IPS-18a (cell line): ENCODE data around the gene DNLZ.

Experiments
- H3K27ac ChIP-seq: one replicate; pipeline ENCODE4 v1.5.1; 2013; ENCODE audit warnings: low read length
- H3K27me3 ChIP-seq: one replicate; pipeline ENCODE4 v1.6.1; 2013; ENCODE audit warnings: mild to moderate bottlenecking, low read length; ENCODE audit not compliant: control insufficient read depth, insufficient read depth
- H3K36me3 ChIP-seq: one replicate; pipeline ENCODE4 v1.6.1; 2013; ENCODE audit warnings: low read depth, low read length; ENCODE audit not compliant: control insufficient read depth
- H3K4me1 ChIP-seq: one replicate; pipeline ENCODE4 v1.6.1; 2013; ENCODE audit warnings: low read depth, low read length; ENCODE audit not compliant: control insufficient read depth
- H3K4me3 ChIP-seq: one replicate; pipeline ENCODE4 v1.5.1; 2013; ENCODE audit warnings: low read length
- H3K9ac ChIP-seq: one replicate; pipeline ENCODE4 v1.6.1; 2013; ENCODE audit warnings: mild to moderate bottlenecking, low read length, moderate library complexity
- H3K9me3 ChIP-seq: one replicate; pipeline ENCODE4 v1.6.1; 2013; ENCODE audit warnings: low read depth, low read length; ENCODE audit not compliant: control insufficient read depth

The DNLZ gene

DNA sequence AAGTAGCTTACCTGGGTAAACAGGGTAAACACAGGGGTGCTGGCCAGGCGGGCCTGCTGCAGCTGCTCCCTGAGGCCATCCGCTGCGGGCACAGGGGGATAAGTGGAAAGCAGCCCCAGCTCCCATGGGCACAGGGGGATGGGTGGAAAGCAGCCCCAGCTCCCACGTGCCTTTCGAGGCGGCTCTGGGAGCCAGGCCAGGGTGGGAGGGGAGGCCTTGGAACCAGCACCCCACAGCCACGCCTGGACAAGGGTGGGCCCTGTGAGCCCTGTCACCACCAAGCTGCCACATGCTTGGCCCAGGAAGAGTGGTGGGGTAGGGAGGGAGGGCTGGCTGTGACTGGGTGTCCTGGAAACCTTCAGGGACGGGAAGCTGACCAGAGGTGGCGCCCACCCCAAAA, 17.8 kb upstream of the DNLZ start:
- H3K27ac ChIP-seq: no peak overlapping the region
- H3K4me1 ChIP-seq: no peaks in the 10 kb centered on the region
- no peaks in the 10 kb centered on the region for H3K9me3 ChIP-seq
- no peak overlapping the region for H3K9ac ChIP-seq
- peaks cover 60% of the 10 kb centered on the region for H3K36me3 ChIP-seq
- H3K4me3 ChIP-seq: no peak overlapping the region
- no peaks in the 10 kb centered on the region for H3K27me3 ChIP-seq

DNA sequence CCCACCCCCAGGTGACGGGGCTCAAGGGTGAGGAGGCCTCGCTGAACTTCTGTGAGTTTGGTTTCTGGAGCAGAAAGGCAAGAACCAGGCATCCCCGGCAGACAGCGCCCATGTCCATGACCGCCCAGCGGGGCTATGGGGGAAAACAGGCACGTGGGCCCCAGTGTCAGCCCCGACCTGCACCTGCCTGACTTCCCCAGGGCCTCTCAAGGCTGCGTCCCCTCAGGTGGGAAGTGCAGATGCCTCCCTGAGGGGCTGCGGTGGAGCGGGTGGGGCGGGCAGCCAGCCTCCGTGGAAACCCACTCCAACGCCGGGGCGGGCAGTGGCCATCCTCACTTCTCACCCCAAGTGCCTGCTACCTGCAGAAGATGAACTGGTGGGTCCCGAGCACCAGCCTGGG, 16.8 kb upstream of the DNLZ start:
- H3K9me3 ChIP-seq: no peaks in the 10 kb centered on the region
- no peak overlapping the region for H3K27ac ChIP-seq
- H3K4me3 ChIP-seq: no peak overlapping the region
- H3K36me3 ChIP-seq: peaks cover 61% of the 10 kb centered on the region
- H3K4me1 ChIP-seq: no peaks in the 10 kb centered on the region
- no peaks in the 10 kb centered on the region for H3K27me3 ChIP-seq
- H3K9ac ChIP-seq: no peak overlapping the region

DNA sequence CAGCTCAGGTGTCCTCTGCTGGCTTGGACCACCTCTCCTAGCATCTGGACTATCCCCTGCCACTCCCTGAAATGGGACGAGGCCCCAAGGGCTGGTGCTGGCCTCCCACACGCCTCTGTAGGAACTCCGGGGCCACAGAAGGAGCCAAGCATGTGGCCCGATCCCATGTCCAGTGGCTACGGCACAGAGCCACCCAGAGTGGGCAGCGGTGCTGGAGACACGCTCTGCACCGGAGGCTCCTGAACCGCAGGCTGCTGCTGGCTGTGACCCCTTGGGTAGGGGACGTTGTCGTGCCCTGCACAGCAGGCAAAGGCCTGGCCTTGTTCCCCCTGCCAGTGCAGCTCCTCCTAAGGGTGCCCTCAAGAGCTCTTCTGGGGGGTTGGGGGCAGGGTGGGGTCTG, 16.3 kb upstream of the DNLZ start:
- peaks cover 56% of the 10 kb centered on the region for H3K36me3 ChIP-seq
- no peaks in the 10 kb centered on the region for H3K27me3 ChIP-seq
- no peak overlapping the region for H3K9ac ChIP-seq
- H3K27ac ChIP-seq: no peak overlapping the region
- H3K4me3 ChIP-seq: no peak overlapping the region
- H3K9me3 ChIP-seq: no peaks in the 10 kb centered on the region
- H3K4me1 ChIP-seq: no peaks in the 10 kb centered on the region

DNA sequence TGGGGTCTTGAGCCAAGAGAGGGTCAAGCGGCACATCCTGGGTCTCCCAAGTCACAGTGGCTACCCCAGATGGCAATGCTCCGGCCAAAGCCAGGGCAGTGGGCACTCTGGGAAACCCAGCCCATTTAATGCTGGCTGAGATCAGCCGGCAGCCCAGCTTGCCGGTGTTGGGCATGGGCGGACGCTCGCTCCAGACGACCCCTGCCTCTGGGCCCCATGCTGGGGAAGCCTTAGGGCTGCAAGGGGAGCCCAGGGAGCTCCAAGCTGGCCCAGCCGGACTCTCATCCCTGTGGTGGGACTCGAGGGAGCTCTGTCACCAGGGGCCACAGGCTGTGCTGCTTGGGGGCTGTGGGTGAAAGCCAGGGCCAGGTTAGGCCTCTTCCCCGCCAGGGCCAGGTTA, 15.9 kb upstream of the DNLZ start:
- Histone ChIP-seq H3K4me1 (no peaks in the 10 kb centered on the region), H3K36me3 (peaks cover 51% of the 10 kb centered on the region), H3K27me3 (no peaks in the 10 kb centered on the region), H3K9ac (no peak overlapping the region), H3K27ac (no peak overlapping the region), H3K4me3 (no peak overlapping the region), H3K9me3 (no peaks in the 10 kb centered on the region)

DNA sequence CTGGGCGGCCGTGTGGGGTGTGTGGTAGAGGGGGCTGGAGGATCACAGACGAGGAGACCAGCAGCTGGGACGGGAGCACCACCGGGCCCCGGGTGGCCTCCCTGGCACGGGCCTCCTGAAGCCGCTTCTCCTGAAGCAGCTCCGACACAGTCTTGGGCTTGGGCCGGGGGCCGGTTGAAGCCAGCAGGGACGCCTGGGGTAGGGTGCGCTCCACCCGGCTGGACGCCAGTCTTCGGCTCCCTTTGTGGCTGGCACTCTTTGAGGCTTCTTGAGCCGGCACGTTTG, 15.4 kb upstream of the DNLZ start:
- Histone ChIP-seq H3K9ac (no peak overlapping the region), H3K4me3 (no peak overlapping the region), H3K9me3 (no peaks in the 10 kb centered on the region), H3K36me3 (peaks cover 47% of the 10 kb centered on the region), H3K27ac (no peak overlapping the region), H3K27me3 (no peaks in the 10 kb centered on the region), H3K4me1 (no peaks in the 10 kb centered on the region)

DNA sequence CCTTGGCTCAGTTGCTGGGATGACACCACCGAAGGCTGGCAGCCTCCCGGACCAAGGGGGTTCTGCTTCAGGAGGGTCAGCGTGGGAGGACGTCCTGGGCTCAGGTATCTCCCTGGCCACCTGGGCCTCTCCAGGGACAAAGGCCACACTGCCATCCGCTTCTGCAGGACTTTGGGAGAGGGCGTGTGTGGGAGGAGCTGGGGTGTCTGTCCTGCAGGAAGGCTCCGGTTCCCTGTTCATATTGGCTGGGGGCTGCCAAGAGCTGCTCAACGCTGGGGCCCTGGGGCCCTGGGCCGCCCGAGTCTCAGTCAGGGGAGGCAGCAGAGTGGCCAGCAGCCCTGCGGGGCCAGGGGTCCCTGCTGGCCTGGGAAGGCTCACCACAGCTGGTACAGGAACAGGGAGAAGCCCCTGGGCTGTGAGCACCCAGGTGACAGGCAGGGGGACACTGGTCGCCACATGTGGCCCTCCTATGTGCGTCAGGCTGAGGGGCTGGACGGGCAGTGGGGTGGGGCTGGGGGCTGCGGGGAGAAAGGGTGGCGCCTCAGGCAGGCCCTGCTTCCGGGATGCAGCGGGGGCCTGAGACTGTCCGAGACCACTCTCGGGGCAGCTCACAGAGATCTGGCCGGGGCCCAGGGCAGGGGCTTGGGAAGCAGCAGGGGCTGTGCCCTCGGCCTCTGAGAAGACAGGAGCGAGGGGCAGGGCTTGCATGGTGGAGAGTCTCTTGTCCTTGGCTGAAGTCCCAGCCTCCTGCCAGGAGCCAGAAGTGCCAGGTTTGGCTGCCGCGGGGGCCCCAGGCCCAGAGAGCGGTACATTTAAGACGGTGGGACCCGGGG, 14.8 kb upstream of the DNLZ start:
- no peak overlapping the region for H3K9ac ChIP-seq
- H3K4me1 ChIP-seq: no peaks in the 10 kb centered on the region
- H3K27me3 ChIP-seq: no peaks in the 10 kb centered on the region
- no peaks in the 10 kb centered on the region for H3K9me3 ChIP-seq
- H3K27ac ChIP-seq: no peak overlapping the region
- no peak overlapping the region for H3K4me3 ChIP-seq
- H3K36me3 ChIP-seq: peaks cover 41% of the 10 kb centered on the region

DNA sequence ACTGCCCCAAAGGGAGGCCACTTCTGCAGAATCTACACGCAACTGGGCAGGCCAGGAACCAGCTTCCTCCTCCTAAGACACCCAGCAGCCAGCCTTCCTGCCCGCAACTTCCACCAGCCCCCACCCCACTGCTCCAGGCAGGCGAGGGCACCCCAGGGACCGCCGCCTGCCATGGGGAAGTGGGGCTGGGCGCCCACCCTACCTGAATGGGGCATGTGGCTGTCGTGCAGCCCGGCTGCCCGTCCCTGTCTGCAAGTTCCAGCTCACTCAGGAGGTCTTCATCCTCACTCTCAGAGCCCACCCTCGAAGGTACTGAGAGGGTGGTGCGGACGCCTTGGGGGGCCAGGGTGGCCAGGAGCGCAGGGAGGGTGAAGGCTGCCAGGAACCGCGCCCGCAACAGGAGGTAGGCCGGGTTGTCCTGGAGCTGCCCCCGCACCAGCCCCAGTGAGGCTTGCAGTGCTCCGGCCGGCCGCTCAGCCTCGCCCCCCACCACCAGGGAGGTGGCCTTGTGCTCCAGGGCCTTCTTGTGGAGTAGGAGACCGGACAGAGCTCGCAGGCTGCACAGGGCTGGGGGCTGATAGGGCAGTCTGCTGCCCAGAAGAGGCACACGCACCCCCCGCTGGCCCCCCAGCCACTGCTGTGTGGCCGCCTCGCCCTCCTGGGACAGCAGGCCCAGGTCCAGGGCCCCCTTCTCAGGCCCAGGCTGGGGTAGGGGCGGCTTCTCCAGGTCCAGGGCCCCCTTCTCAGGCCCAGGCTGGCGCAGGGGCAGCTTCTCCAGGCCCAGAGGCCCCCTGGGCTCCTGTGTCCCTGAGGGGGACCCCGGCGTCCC, 14.0 kb upstream of the DNLZ start:
- Histone ChIP-seq H3K9ac (no peak overlapping the region), H3K9me3 (no peaks in the 10 kb centered on the region), H3K27ac (no peak overlapping the region), H3K4me1 (no peaks in the 10 kb centered on the region), H3K27me3 (no peaks in the 10 kb centered on the region), H3K4me3 (no peak overlapping the region), H3K36me3 (peaks cover 33% of the 10 kb centered on the region)

DNA sequence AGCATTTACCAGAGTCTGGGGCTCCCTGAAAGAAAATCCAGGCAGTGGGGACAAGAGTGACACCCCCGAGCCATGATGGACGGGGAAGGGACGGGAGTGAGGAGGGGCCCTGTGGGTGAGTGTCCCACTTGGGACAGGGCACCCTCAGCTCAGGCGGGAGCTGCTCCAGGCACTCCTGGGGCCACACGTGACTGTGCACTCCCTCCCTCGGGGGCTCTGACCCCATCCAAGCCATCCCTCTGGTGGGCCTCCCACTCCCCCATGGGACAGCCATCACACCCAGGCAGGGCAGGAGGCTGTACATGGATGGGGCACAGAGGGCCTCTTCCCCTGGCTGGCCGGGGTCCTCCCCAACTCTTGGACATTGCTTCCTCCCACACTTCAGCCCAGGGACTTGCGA, 12.9 kb upstream of the DNLZ start:
- Histone ChIP-seq H3K36me3 (peaks cover 23% of the 10 kb centered on the region), H3K9ac (no peak overlapping the region)

DNA sequence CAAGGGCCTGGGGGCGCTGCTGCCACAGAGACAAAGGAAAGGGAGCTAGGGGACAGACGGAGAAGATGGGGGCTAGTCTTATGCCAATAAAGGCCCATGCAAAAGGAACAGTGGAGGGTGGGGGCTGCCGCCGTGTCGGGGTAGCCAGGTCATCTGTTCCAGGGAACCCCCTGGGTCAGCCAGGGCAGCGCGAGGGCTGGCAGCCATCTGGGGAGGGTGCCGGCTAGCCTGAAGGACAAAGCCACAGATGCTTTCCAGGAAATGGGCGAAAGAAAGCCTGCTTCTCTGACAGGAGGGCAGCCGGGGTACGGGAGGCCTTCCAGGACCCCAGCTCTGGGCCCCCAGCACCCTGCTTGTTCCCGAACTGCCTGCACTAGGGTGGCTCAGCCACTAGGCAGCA, 11.6 kb upstream of the DNLZ start:
- Histone ChIP-seq H3K4me1 (no peaks in the 10 kb centered on the region), H3K9me3 (no peaks in the 10 kb centered on the region), H3K27me3 (no peaks in the 10 kb centered on the region), H3K9ac (no peak overlapping the region), H3K27ac (no peak overlapping the region), H3K4me3 (no peak overlapping the region), H3K36me3 (peaks cover 11% of the 10 kb centered on the region)

More for the DNA sequence above, 12.9 kb upstream of the DNLZ start:
- no peaks in the 10 kb centered on the region for H3K27me3 ChIP-seq
- no peaks in the 10 kb centered on the region for H3K9me3 ChIP-seq
- H3K4me1 ChIP-seq: no peaks in the 10 kb centered on the region
- H3K27ac ChIP-seq: no peak overlapping the region
- no peak overlapping the region for H3K4me3 ChIP-seq

DNA sequence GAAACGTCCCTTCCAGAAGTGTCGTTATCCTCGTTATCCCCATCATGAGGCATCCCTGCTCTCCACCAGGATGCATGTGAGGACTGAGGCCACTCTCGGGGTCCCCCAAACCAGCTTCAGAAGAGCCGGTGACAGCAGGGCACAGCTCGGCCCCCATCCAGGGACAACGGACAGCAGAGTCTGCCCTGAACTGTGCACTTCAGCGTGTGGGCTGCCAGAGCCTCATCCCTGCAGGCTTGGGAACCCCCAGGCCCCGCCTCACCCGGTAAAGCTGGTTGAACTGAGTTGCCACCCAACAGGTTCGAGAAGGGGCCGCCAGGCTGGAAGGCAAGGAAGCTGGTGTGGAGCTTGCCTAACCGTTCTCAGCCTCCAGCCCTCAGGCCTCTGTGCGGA, 10.6 kb upstream of the DNLZ start:
- Histone ChIP-seq H3K27me3 (no peaks in the 10 kb centered on the region), H3K4me1 (no peaks in the 10 kb centered on the region), H3K27ac (no peak overlapping the region), H3K9ac (no peak overlapping the region), H3K4me3 (no peak overlapping the region), H3K9me3 (no peaks in the 10 kb centered on the region), H3K36me3 (peaks cover 6% of the 10 kb centered on the region)

DNA sequence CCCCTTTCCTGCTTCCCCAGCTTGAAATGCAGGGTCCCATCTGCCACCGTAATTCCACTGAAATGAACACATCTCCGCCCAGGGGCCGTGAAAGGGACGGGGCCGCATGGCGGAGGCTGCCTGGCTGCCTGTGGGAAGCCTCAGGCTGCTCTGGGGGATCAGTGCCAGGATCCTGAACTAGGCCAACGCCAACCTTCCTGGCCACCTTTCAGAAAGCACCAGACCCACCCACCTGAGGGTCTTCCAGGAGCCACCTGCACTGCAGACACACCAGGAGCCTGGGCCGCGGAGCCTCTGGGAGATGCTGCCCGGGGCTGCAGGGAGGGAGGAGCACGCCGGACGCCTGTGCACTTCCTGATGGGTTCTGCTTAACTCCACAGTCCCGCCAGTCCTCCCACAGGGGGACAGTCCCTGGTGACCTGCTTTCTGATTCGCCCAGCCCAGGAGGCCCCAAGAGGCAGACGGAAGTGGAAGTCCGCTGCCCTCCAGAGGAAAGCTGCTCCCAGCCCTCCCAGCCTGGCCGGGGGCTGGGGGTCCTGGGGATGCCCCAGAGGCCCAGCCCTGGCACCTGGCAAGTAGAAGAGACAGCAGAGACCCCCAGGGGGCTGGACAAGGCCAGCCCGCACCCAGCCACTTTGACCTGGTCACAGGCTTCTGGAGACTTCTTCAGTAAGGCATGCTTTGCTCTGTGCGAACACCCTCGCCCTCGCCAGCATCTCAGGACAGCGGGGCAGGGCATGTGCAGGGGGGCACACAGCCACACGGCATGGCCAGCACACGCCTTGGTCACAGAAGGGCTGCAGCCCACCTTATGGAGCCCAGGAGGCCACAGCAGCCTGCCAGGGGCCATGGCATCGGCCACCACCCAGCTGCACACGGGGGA, 10.0 kb upstream of the DNLZ start, which contains the start of gene CARD9:
Gene CARD9, minus strand, starts transcription at position 370 of the 883 bp plus-strand sequence. CDS start 1,591 bp downstream, outside the sequence.
- H3K4me1 ChIP-seq: no peaks in the 10 kb centered on the region
- no peak within 1 kb of the TSS for H3K4me3 ChIP-seq
- no peak within 1 kb of the TSS for H3K27ac ChIP-seq
- no peak within 1 kb of the TSS for H3K9ac ChIP-seq
- no peaks in the 10 kb centered on the region for H3K27me3 ChIP-seq
- H3K9me3 ChIP-seq: no peaks in the 10 kb centered on the region
- peaks cover 6% of the 10 kb centered on the region for H3K36me3 ChIP-seq
